ENCODE results near the gene SSX2IP.

- TF ChIP-seq CTCF (conservative IDR thresholded peaks at IDR 0.05; ENCODE audit: low read depth, low read length) (no peak), EZH2 (IDR thresholded peaks at IDR 0.05; ENCODE audit: borderline replicate concordance, low read depth, low read length, poor library complexity, severe bottlenecking) (no peak)
Observed at GRCh38 chr1:84731519-84731918, 41.3 kb upstream of the SSX2IP start.
